SK-N-SH (cell line): ENCODE measurements around the gene MYO1B. TPM values are rescaled to one million over a fixed set of nuclear protein-coding genes. Genes with fewer than 3 reads are reported as not detected.

ENCODE experiments used
- CTCF ChIA-PET: fragments of 300-600, 350-600 bp; formaldehyde crosslinking; extraction: SDS; loops from one replicate; lab custom pipeline; 2021; lab: Yijun Ruan, JAX
- POLR2A ChIA-PET: fragments of 350-600 bp; sonication (Branson Sonifier 250); formaldehyde crosslinking; extraction: SDS; loops from one replicate; lab custom pipeline; 2020; ENCODE audit warnings: antibody characterized with exemption, inconsistent platforms; lab: Yijun Ruan, JAX
- DNase-seq: peaks from one replicate; pipeline ENCODE4 v3.0.0; 2012
- H2AFZ ChIP-seq: fragments of 200-600 bp; sonication (generic); 2 replicates; pipeline ENCODE4 v1.8.1; 2016; ENCODE audit warnings: antibody characterized with exemption, mild to moderate bottlenecking, low read depth
- H3F3A ChIP-seq: fragments of 200-600 bp; sonication (generic); replicated peaks from 2 replicates; pipeline ENCODE3; 2016; ENCODE audit warnings: antibody characterized with exemption, mild to moderate bottlenecking; ENCODE audit not compliant: insufficient read depth
- H3K27ac ChIP-seq, 2 experiments: fragments of 200-500 bp in 1 of 2; fragments of 200-600 bp in 1 of 2; sonication (Bioruptor generic) in 1 of 2; sonication (generic), shearing (Covaris generic) in 1 of 2; 2 replicates each; pipeline versions ENCODE4 v1.5.1 to v1.6.1; 2014 to 2016; ENCODE audit warnings: low read depth in 2 of 2, inconsistent platforms in 1 of 2, low read length in 1 of 2, mild to moderate bottlenecking in 1 of 2, mixed read lengths in 1 of 2
- H3K27me3 ChIP-seq: fragments of 200-600 bp; sonication (generic), shearing (Covaris generic); 2 replicates; pipeline ENCODE4 v1.6.1; 2016; ENCODE audit warnings: mixed run types; ENCODE audit not compliant: insufficient read depth
- H3K36me3 ChIP-seq, 2 experiments: fragments of 200-500 bp in 1 of 2; fragments of 200-600 bp in 1 of 2; sonication (Bioruptor generic) in 1 of 2; sonication (generic) in 1 of 2; replicated peaks in 1 of 2; 2 replicates each; pipeline versions ENCODE3 to v1.5.1; 2014 to 2016; ENCODE audit warnings: low read length in 1 of 2, mild to moderate bottlenecking in 1 of 2; ENCODE audit not compliant: insufficient read depth in 2 of 2, control insufficient read depth in 1 of 2
- H3K4me1 ChIP-seq, 2 experiments: fragments of 200-500 bp in 1 of 2; fragments of 200-600 bp in 1 of 2; sonication (Bioruptor generic) in 1 of 2; sonication (generic), shearing (Covaris generic) in 1 of 2; 2 replicates each; pipeline versions ENCODE4 v1.5.1 to v1.6.1; 2014 to 2016; ENCODE audit warnings: low read depth in 1 of 2, low read length in 1 of 2, mixed run types in 1 of 2; ENCODE audit not compliant: insufficient read depth in 2 of 2, control insufficient read depth in 1 of 2
- H3K4me2 ChIP-seq: fragments of 200-600 bp; sonication (generic), shearing (Covaris generic); 2 replicates; pipeline ENCODE4 v1.6.1; 2017; ENCODE audit warnings: mixed run types
- H3K4me3 ChIP-seq, 2 experiments: fragments of 200-500 bp in 1 of 2; fragments of 200-600 bp in 1 of 2; sonication (Bioruptor generic) in 1 of 2; sonication (generic), shearing (Covaris generic) in 1 of 2; 2 replicates each; pipeline versions ENCODE4 v1.5.1 to v1.8.1; 2014 to 2016; ENCODE audit warnings: low read depth in 2 of 2, inconsistent platforms in 1 of 2, low read length in 1 of 2, mild to moderate bottlenecking in 1 of 2, mixed read lengths in 1 of 2, moderate library complexity in 1 of 2
- H3K79me2 ChIP-seq: fragments of 200-600 bp; sonication (generic); 2 replicates; pipeline ENCODE4 v1.8.1; 2017; ENCODE audit warnings: mild to moderate bottlenecking; ENCODE audit not compliant: insufficient read depth
- H3K9ac ChIP-seq: fragments of 200-600 bp; sonication (generic); 2 replicates; pipeline ENCODE4 v1.6.1; 2017; ENCODE audit warnings: mixed run types
- H3K9me2 ChIP-seq: fragments of 200-600 bp; sonication (generic); 2 replicates; pipeline ENCODE4 v1.6.1; 2017; ENCODE audit warnings: mixed run types
- H3K9me3 ChIP-seq: fragments of 200-600 bp; sonication (generic); 2 replicates; pipeline ENCODE4 v1.6.1; 2017; ENCODE audit warnings: mixed run types, mild to moderate bottlenecking, moderate library complexity
- H4K20me1 ChIP-seq: fragments of 200-600 bp; sonication (generic); 2 replicates; pipeline ENCODE4 v1.6.1; 2017; ENCODE audit warnings: mild to moderate bottlenecking, mixed run types; ENCODE audit not compliant: insufficient read depth
- CHD2 ChIP-seq: fragments of 150-350 bp; IDR thresholded peaks from 2 replicates; pipeline ENCODE4 v1.6.1; 2018; ENCODE audit warnings: low read length; ENCODE audit not compliant: partially characterized antibody
- ELF1 ChIP-seq: IDR thresholded peaks from 2 replicates; pipeline ENCODE4 v1.4.0; 2012
- EP300 ChIP-seq, 2 experiments: IDR thresholded peaks; 2 replicates each; pipeline versions ENCODE4 v1.4.0 to v1.6.1; 2012; ENCODE audit warnings: borderline replicate concordance in 1 of 2, low read depth in 1 of 2, low read length in 1 of 2
- FOSL2 ChIP-seq: IDR thresholded peaks from 2 replicates; pipeline ENCODE4 v1.4.0; 2012; ENCODE audit warnings: low read depth, mild to moderate bottlenecking, moderate library complexity, borderline replicate concordance
- FOXM1 ChIP-seq: IDR thresholded peaks from 2 replicates; pipeline ENCODE4 v1.4.0; 2012; ENCODE audit warnings: low read depth, mild to moderate bottlenecking
- GABPA ChIP-seq: IDR thresholded peaks from 2 replicates; pipeline ENCODE4 v1.4.0; 2012; ENCODE audit warnings: low read depth, mild to moderate bottlenecking
- GATA2 ChIP-seq: sonication (generic); formaldehyde crosslinking; IDR thresholded peaks from 2 replicates; pipeline ENCODE4 v1.5.0; 2020; ENCODE audit warnings: mild to moderate bottlenecking, missing genetic modification reagents
- IRF3 ChIP-seq: fragments of 150-350 bp; IDR thresholded peaks from 2 replicates; pipeline ENCODE4 v1.6.1; 2016; ENCODE audit warnings: mild to moderate bottlenecking, low read depth, low read length
- JUND ChIP-seq: IDR thresholded peaks from 2 replicates; pipeline ENCODE4 v1.4.0; 2012
- NFIC ChIP-seq: IDR thresholded peaks from 2 replicates; pipeline ENCODE4 v1.4.0; 2012; ENCODE audit warnings: borderline replicate concordance
- POLR2AphosphoS5 ChIP-seq: IDR thresholded peaks from 2 replicates; pipeline ENCODE4 v1.6.1; 2012; ENCODE audit warnings: low read depth, low read length
- RCOR1 ChIP-seq: fragments of 150-350 bp; IDR thresholded peaks from 2 replicates; pipeline ENCODE4 v1.6.1; 2017; ENCODE audit warnings: antibody characterized with exemption, low read length
- REST ChIP-seq: IDR thresholded peaks from 2 replicates; pipeline ENCODE4 v1.6.1; 2012; ENCODE audit warnings: mild to moderate bottlenecking, low read depth, low read length, moderate library complexity
- SIN3A ChIP-seq: IDR thresholded peaks from 2 replicates; pipeline ENCODE4 v1.6.1; 2012; ENCODE audit warnings: low read depth, mild to moderate bottlenecking, low read length, moderate library complexity, borderline replicate concordance
- TAF1 ChIP-seq: IDR thresholded peaks from 2 replicates; pipeline ENCODE4 v1.6.1; 2012; ENCODE audit warnings: low read depth, mild to moderate bottlenecking, low read length, moderate library complexity, borderline replicate concordance
- TCF12 ChIP-seq: IDR thresholded peaks from 2 replicates; pipeline ENCODE4 v1.4.0; 2012
- WGBS: methylation state at CpG from one replicate; pipeline ENCODE4 v1.1.6; 2017; ENCODE audit warnings: low lambda C conversion rate; 5-methylcytosine and 5-hydroxymethylcytosine counted together
- polyA plus RNA-seq, 3 experiments: library from polyadenylated mRNA; depleted of rRNA; stranded (reverse); fragments of >200 nt; gene quantifications; 2 replicates each; pipeline ENCODE4 v1.2.3, GENCODE V29; 2012

The MYO1B gene
- polyA plus RNA-seq, 1 of the 3 experiments (the other 2 are of a cell fraction): 20.2 TPM

- Histone ChIP-seq H3F3A (peaks cover 2% of the 10 kb centered on the region), H3K9me2 (no peaks in the 10 kb centered on the region), H3K4me1 (peaks cover 0 to 6% of the 10 kb centered on the region in 2 experiments; a peak in 2 of 4 replicates), H3K79me2 (no peaks in the 10 kb centered on the region), H3K9me3 (no peaks in the 10 kb centered on the region), H3K9ac (no peak overlapping the region), H4K20me1 (no peaks in the 10 kb centered on the region), H3K27me3 (no peaks in the 10 kb centered on the region), H3K4me2 (no peak overlapping the region), H2AFZ (0 out of 2 replicates have a peak overlapping the region, but pooled peaks have one; percentile 60), H3K4me3 (no peak overlapping the region), H3K36me3 (no peaks in the 10 kb centered on the region), H3K27ac (peak overlapping the region in 1 of 2 experiments; percentile 13; a peak in 1 of 4 replicates)
- ChIA-PET POLR2A (no interaction called here), CTCF (interaction anchor here (0.6 to 1.0 kb wide), 2 partner anchors 37 to 778 kb away, joined by 3 read pairs; no protein-coding TSS in a partner anchor)
- WGBS: 86% methylated on average over 3 of the region's 3 CpGs
- TF ChIP-seq RCOR1 (no peak), JUND (no peak), GATA2 (CRISPR knock-in tag) (no peak), TCF12 (no peak), CHD2 (no peak), FOXM1 (no peak), ELF1 (no peak), FOSL2 (no peak), GABPA (no peak), SIN3A (no peak), TAF1 (no peak), NFIC (no peak), REST (no peak), POLR2AphosphoS5 (no peak), EP300 (IDR thresholded peaks at IDR 0.05; ENCODE audit: borderline replicate concordance in 1 of 2, low read depth in 1 of 2, low read length in 1 of 2) (no peak), IRF3 (no peak)
- TF ChIP-seq, all 33 proteins: peak for 0
- no peak for DNase-seq
These were observed 220.7 kb downstream of the MYO1B start for GRCh38 chr2:191465766-191466420.
